Liver (tissue), 9 donors: Measurements from ENCODE around the gene PDGFC. TPM values are rescaled to one million over a fixed set of nuclear protein-coding genes. Genes with fewer than 3 reads are reported as not detected.

ENCODE experiments used
- DNase-seq: peaks from one replicate; pipeline ENCODE4 v3.0.0-alpha.2; 2017; ENCODE audit warnings: low spot score
- H3K27ac ChIP-seq, 2 donors: one replicate each; pipeline ENCODE4 v1.7.0; 2013; ENCODE audit warnings: inconsistent platforms in 2 of 2, low read length in 2 of 2, control low read depth in 1 of 2, low read depth in 1 of 2, mild to moderate bottlenecking in 1 of 2
- H3K27me3 ChIP-seq, 4 donors: one replicate each; pipeline versions ENCODE4 v1.6.1 to v1.7.0; 2013; ENCODE audit warnings: low read length in 3 of 4, inconsistent platforms in 1 of 4, mild to moderate bottlenecking in 1 of 4, moderate library complexity in 1 of 4; ENCODE audit not compliant: control insufficient read depth in 4 of 4, insufficient read depth in 4 of 4
- H3K36me3 ChIP-seq, 4 donors: one replicate each; pipeline versions ENCODE4 v1.6.1 to v1.7.0; 2013; ENCODE audit warnings: low read length in 3 of 4, mild to moderate bottlenecking in 3 of 4, low read depth in 1 of 4, moderate library complexity in 1 of 4; ENCODE audit not compliant: control insufficient read depth in 4 of 4, insufficient read depth in 3 of 4
- H3K4me1 ChIP-seq, 4 donors: one replicate each; pipeline versions ENCODE4 v1.6.1 to v1.7.0; 2013; ENCODE audit warnings: low read length in 3 of 4, mild to moderate bottlenecking in 3 of 4, moderate library complexity in 1 of 4; ENCODE audit not compliant: control insufficient read depth in 4 of 4, insufficient read depth in 4 of 4
- H3K4me3 ChIP-seq, 3 donors: one replicate each; pipeline versions ENCODE4 v1.6.1 to v1.7.0; 2013; ENCODE audit warnings: low read length in 3 of 3, control low read depth in 1 of 3, low read depth in 1 of 3, mild to moderate bottlenecking in 1 of 3
- H3K9ac ChIP-seq, 2 donors: one replicate each; pipeline ENCODE4 v1.7.0; 2013; ENCODE audit warnings: low read length in 2 of 2, mild to moderate bottlenecking in 2 of 2, moderate library complexity in 2 of 2, control low read depth in 1 of 2, low read depth in 1 of 2
- H3K9me3 ChIP-seq, 4 donors: one replicate each; pipeline versions ENCODE4 v1.6.1 to v1.7.0; 2013; ENCODE audit warnings: low read length in 3 of 4; ENCODE audit not compliant: control insufficient read depth in 4 of 4
- ATF3 ChIP-seq: IDR thresholded peaks from 2 replicates; pipeline ENCODE4 v1.6.1; 2016; ENCODE audit warnings: antibody characterized with exemption
- CTCF ChIP-seq: fragments of 150-350 bp; IDR thresholded peaks from 2 replicates; pipeline ENCODE4 v1.5.1; 2017; ENCODE audit warnings: improper control_type of control experiment, low read depth, low read length; ENCODE audit not compliant: missing input control
- EGR1 ChIP-seq, 2 donors: IDR thresholded peaks; 2 replicates each; pipeline ENCODE4 v1.6.1; 2016 to 2018; ENCODE audit warnings: antibody characterized with exemption in 2 of 2, low read depth in 2 of 2
- FOXA2 ChIP-seq: IDR thresholded peaks from 2 replicates; pipeline ENCODE4 v1.6.1; 2016; ENCODE audit warnings: antibody characterized with exemption
- GABPA ChIP-seq, 2 donors: IDR thresholded peaks in 1 of 2; conservative IDR thresholded peaks in 1 of 2; 2 replicates each; pipeline ENCODE4 v1.6.1; 2016; ENCODE audit warnings: antibody characterized with exemption in 2 of 2, mild to moderate bottlenecking in 1 of 2, moderate library complexity in 1 of 2
- HNF4A ChIP-seq, 2 donors: conservative IDR thresholded peaks; 2 replicates each; pipeline ENCODE4 v1.6.1; 2016; ENCODE audit warnings: antibody characterized with exemption in 2 of 2, mild to moderate bottlenecking in 2 of 2
- HNF4G ChIP-seq: IDR thresholded peaks from 2 replicates; pipeline ENCODE4 v1.6.1; 2016; ENCODE audit warnings: antibody characterized with exemption
- JUND ChIP-seq, 2 donors: IDR thresholded peaks; 2 replicates each; pipeline ENCODE4 v1.6.1; 2016; ENCODE audit warnings: antibody characterized with exemption in 2 of 2
- NR2F2 ChIP-seq: IDR thresholded peaks from 2 replicates; pipeline ENCODE4 v1.6.1; 2016; ENCODE audit warnings: antibody characterized with exemption
- RAD21 ChIP-seq, 2 donors: IDR thresholded peaks; 2 replicates each; pipeline ENCODE4 v1.6.1; 2016; ENCODE audit warnings: antibody characterized with exemption in 2 of 2, mild to moderate bottlenecking in 2 of 2
- RXRA ChIP-seq, 2 donors: IDR thresholded peaks; 2 replicates each; pipeline ENCODE4 v1.6.1; 2017 to 2018; ENCODE audit warnings: antibody characterized with exemption in 2 of 2, mild to moderate bottlenecking in 1 of 2
- SP1 ChIP-seq: IDR thresholded peaks from 2 replicates; pipeline ENCODE4 v1.6.1; 2018; ENCODE audit warnings: antibody characterized with exemption, mild to moderate bottlenecking
- TAF1 ChIP-seq: conservative IDR thresholded peaks from 2 replicates; pipeline ENCODE4 v1.6.1; 2016; ENCODE audit warnings: antibody characterized with exemption, mild to moderate bottlenecking
- YY1 ChIP-seq: IDR thresholded peaks from 2 replicates; pipeline ENCODE4 v1.6.1; 2016; ENCODE audit warnings: antibody characterized with exemption, mild to moderate bottlenecking
- ZBTB33 ChIP-seq: IDR thresholded peaks from 2 replicates; pipeline ENCODE4 v1.6.1; 2016; ENCODE audit warnings: antibody characterized with exemption
- WGBS: extraction: QIAGEN DNeasy Blood & Tissue Kit; methylation state at CpG from one replicate; pipeline ENCODE4 v1.1.7; 2013; 5-methylcytosine and 5-hydroxymethylcytosine counted together
- polyA plus RNA-seq, 2 donors: library from polyadenylated mRNA; stranded (reverse) in 1 of 2; unstranded in 1 of 2; fragments of 200-250 nt in 1 of 2; fragments of >200 nt in 1 of 2; fragmentation: Nextera tagmentation in 1 of 2; extraction: Ambion mirVana in 1 of 2; gene quantifications; one replicate each; pipeline versions ENCODE4 v1.2.1 to v1.2.3, GENCODE V29; 2013 to 2015
- total RNA-seq, 2 donors: library from RNA; depleted of rRNA; stranded (reverse); fragments of >200 nt; gene quantifications; one replicate each; pipeline ENCODE4 v1.2.3, GENCODE V29; 2014
- TF ChIP-seq, protein P1 (sequence below): IDR thresholded peaks from 2 replicates; pipeline ENCODE4 v1.6.1; 2016; ENCODE audit warnings: antibody characterized with exemption, mild to moderate bottlenecking
- TF ChIP-seq, protein P2 (sequence below): IDR thresholded peaks from 2 replicates; pipeline ENCODE4 v1.6.1; 2016; ENCODE audit warnings: antibody characterized with exemption
- donor health status: healthy.
- donor health status: healthy.
- donor health status: healthy.
- donor health status: healthy.
- donor health status: healthy.

PDGFC gene
- total and polyA plus RNA-seq, 4 donors, result 5.8 to 25.7 (median 9.7) TPM

GRCh38 chr4:156939139-156939538 lies 32.5 kb downstream of the PDGFC start:
- no peaks in the 10 kb centered on the region for H3K36me3 ChIP-seq
- H3K27me3 ChIP-seq, result no peaks in the 10 kb centered on the region
- no peak overlapping the region for H3K27ac ChIP-seq
- 92% methylated on average over 3 of the region's 3 CpGs for WGBS
- H3K4me3 ChIP-seq, result no peak overlapping the region
- TF ChIP-seq RXRA (IDR thresholded peaks at IDR 0.05) (no peak), GABPA (IDR thresholded peaks at IDR 0.05 in 1 of 2, conservative IDR thresholded peaks at IDR 0.05 in 1 of 2) (no peak), JUND (IDR thresholded peaks at IDR 0.05) (no peak), EGR1 (IDR thresholded peaks at IDR 0.05; ENCODE audit: low read depth in 2 of 2) (no peak), ZBTB33 (no peak), TAF1 (no peak), CTCF (no peak), HNF4G (no peak), NR2F2 (no peak), YY1 (no peak), ATF3 (no peak), SP1 (no peak)
- TF ChIP-seq, protein P1, sequence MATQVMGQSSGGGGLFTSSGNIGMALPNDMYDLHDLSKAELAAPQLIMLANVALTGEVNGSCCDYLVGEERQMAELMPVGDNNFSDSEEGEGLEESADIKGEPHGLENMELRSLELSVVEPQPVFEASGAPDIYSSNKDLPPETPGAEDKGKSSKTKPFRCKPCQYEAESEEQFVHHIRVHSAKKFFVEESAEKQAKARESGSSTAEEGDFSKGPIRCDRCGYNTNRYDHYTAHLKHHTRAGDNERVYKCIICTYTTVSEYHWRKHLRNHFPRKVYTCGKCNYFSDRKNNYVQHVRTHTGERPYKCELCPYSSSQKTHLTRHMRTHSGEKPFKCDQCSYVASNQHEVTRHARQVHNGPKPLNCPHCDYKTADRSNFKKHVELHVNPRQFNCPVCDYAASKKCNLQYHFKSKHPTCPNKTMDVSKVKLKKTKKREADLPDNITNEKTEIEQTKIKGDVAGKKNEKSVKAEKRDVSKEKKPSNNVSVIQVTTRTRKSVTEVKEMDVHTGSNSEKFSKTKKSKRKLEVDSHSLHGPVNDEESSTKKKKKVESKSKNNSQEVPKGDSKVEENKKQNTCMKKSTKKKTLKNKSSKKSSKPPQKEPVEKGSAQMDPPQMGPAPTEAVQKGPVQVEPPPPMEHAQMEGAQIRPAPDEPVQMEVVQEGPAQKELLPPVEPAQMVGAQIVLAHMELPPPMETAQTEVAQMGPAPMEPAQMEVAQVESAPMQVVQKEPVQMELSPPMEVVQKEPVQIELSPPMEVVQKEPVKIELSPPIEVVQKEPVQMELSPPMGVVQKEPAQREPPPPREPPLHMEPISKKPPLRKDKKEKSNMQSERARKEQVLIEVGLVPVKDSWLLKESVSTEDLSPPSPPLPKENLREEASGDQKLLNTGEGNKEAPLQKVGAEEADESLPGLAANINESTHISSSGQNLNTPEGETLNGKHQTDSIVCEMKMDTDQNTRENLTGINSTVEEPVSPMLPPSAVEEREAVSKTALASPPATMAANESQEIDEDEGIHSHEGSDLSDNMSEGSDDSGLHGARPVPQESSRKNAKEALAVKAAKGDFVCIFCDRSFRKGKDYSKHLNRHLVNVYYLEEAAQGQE, result no peak
- TF ChIP-seq, protein P2, sequence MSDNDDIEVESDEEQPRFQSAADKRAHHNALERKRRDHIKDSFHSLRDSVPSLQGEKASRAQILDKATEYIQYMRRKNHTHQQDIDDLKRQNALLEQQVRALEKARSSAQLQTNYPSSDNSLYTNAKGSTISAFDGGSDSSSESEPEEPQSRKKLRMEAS, result no peak
- H3K9me3 ChIP-seq, result no peaks in the 10 kb centered on the region
- H3K4me1 ChIP-seq, result no peaks in the 10 kb centered on the region
- H3K9ac ChIP-seq, result no peak overlapping the region
- DNase-seq, result no peak

- DNase-seq, result no peak
- 90% methylated on average over 2 of the region's 2 CpGs for WGBS
- H3K27ac ChIP-seq, result no peak overlapping the region
- TF ChIP-seq SP1 (no peak), RAD21 (IDR thresholded peaks at IDR 0.05) (no peak), HNF4G (no peak), HNF4A (conservative IDR thresholded peaks at IDR 0.05) (no peak), NR2F2 (no peak), GABPA (IDR thresholded peaks at IDR 0.05 in 1 of 2, conservative IDR thresholded peaks at IDR 0.05 in 1 of 2) (no peak), ZBTB33 (no peak), TAF1 (no peak), YY1 (no peak), EGR1 (IDR thresholded peaks at IDR 0.05; ENCODE audit: low read depth in 2 of 2) (no peak), FOXA2 (no peak), ATF3 (no peak)
- TF ChIP-seq, protein P2, result no peak
- TF ChIP-seq, protein P1, result no peak
Observed at GRCh38 chr4:156934259-156934635, 37.4 kb downstream of the PDGFC start.

More at GRCh38 chr4:156934259-156934635, 37.4 kb downstream of the PDGFC start:
- no peaks in the 10 kb centered on the region for H3K36me3 ChIP-seq
- no peak overlapping the region for H3K9ac ChIP-seq
- no peaks in the 10 kb centered on the region for H3K4me1 ChIP-seq
- no peak overlapping the region for H3K4me3 ChIP-seq
- no peaks in the 10 kb centered on the region for H3K9me3 ChIP-seq
- H3K27me3 ChIP-seq, result no peaks in the 10 kb centered on the region
